Adrenal gland (tissue), 19 donors: Measurements from ENCODE around the gene TAF1B. TPM values are rescaled to one million over a fixed set of nuclear protein-coding genes. Genes with fewer than 3 reads are reported as not detected.
A peak's percentile ranks its signal among the peaks of the same experiment; 100 is the strongest.

Experiments
- DNase-seq, 7 donors: peaks; one replicate each; pipeline ENCODE4 v3.0.0-alpha.2; 2019 to 2020
- H3K27ac ChIP-seq, 5 donors: fragments of 200-600 bp; sonication (generic) in 4 of 5; 1 replicate in 3 of 5; 2 replicates in 2 of 5; pipeline versions ENCODE4 v1.5.1 to v1.8.0; 2016 to 2020; ENCODE audit warnings: mild to moderate bottlenecking in 1 of 5
- H3K27me3 ChIP-seq: fragments of 200-600 bp; 2 replicates; pipeline ENCODE4 v1.8.0; 2021
- H3K36me3 ChIP-seq, 2 donors: fragments of 200-600 bp; replicated peaks in 1 of 2; 1 replicate in 1 of 2; 2 replicates in 1 of 2; pipeline versions ENCODE4 v1.5.1 to v1.8.0; 2018 to 2022
- H3K4me1 ChIP-seq, 2 donors: fragments of 200-600 bp; replicated peaks in 1 of 2; 1 replicate in 1 of 2; 2 replicates in 1 of 2; pipeline versions ENCODE4 v1.5.1 to v1.8.0; 2018 to 2021
- H3K4me3 ChIP-seq, 4 donors: fragments of 200-600 bp; sonication (generic) in 3 of 4; one replicate each; pipeline ENCODE4 v1.5.1; 2016 to 2018
- H3K9me3 ChIP-seq, 3 donors: fragments of 200-600 bp; sonication (generic) in 1 of 3; replicated peaks in 1 of 3; 1 replicate in 2 of 3; 2 replicates in 1 of 3; pipeline versions ENCODE4 v1.5.1 to v1.8.0; 2016 to 2021
- POLR2A ChIP-seq, 2 donors: fragments of 450-650 bp; IDR thresholded peaks; one replicate each; pipeline ENCODE4 v1.6.1; 2017; ENCODE audit warnings: antibody characterized with exemption in 2 of 2, mild to moderate bottlenecking in 2 of 2, moderate library complexity in 1 of 2
- WGBS, 4 donors: extraction: QIAGEN DNeasy Blood & Tissue Kit in 2 of 4; methylation state at CpG; one replicate each; pipeline versions ENCODE4 v1.1.5 to v1.1.7; 2013 to 2017; 5-methylcytosine and 5-hydroxymethylcytosine counted together
- intact Hi-C, 2 donors: fragments of 100-400 bp; cut with DNase I; formaldehyde crosslinking; loops; one replicate each; pipeline versions ENCODE4 v1.14.1 to v1.15.0; 2022 to 2023
- long read RNA-seq, 10 donors: library from polyadenylated mRNA in 3 of 10; unstranded in 2 of 10; stranded (forward) in 1 of 10; transcript quantifications; one replicate each; pipeline ENCODE4 v2.0.0 and lab custom pipeline, GENCODE V29; 2021 to 2026
- polyA plus RNA-seq, 3 donors: library from polyadenylated mRNA; stranded (reverse); fragments of 200-250 nt in 2 of 3; fragments of 350-450 nt in 1 of 3; fragmentation: Illumina TruSeq in 1 of 3; extraction: RNeasy Lipid Tissue Mini Kit (QIAGEN cat#74804) in 1 of 3; gene quantifications; one replicate each; pipeline ENCODE4 v1.2.3, GENCODE V29; 2013 to 2014
- total RNA-seq, 9 donors: library from RNA; depleted of rRNA in 4 of 9; stranded (reverse); fragments of >200 nt in 4 of 9; fragments of 120-200 nt in 1 of 9; fragmentation: NEBNext Ultra II Directional in 1 of 9; extraction: Animal tissue kit (Norgen Biotek cat#: 25700) in 1 of 9; gene quantifications; one replicate each; pipeline versions ENCODE4 v1.1.0 to v1.2.4, GENCODE V29; 2013 to 2023
- TF ChIP-seq, protein P1 (sequence below), 6 experiments: fragments of 450-650 bp in 4 of 6; fragments of 200-600 bp in 2 of 6; sonication (generic) in 1 of 6; IDR thresholded peaks; 1 replicate in 5 of 6; 2 replicates in 1 of 6; pipeline versions ENCODE4 v1.5.1 to v1.8.0; 2016 to 2021; ENCODE audit warnings: antibody characterized with exemption in 6 of 6, mild to moderate bottlenecking in 2 of 6, moderate library complexity in 1 of 6
- donor health status: healthy with polysubstance abuse.
- donor health status: Bipolar disorder and iron deficiency.
- donor health status: DM: yes; HTN: yes; CAD: no.
- donor health status: DM: no; HTN: no; CAD: no.
- donor health status: DM: no; HTN: no; CAD: no.
- donor health status: DM: yes; HTN: yes; CAD: no.

The TAF1B gene
- total RNA-seq: 10 to 100 TPM in 8 of 9 donors, 1 to 10 TPM in 1; 9.2 to 21.6 (median 16.1) TPM
- 10 to 100 TPM in 1 of 3 donors, 1 to 10 TPM in 2; 3.1 to 15.6 (median 3.8) TPM for polyA plus RNA-seq
- long read RNA-seq, donor 1, partial matches to known transcripts: 0 of 2 reads
- long read RNA-seq, donor 1, other reads (novel, unspliced or antisense): 0 of 2 reads
- long read RNA-seq, donor 2, partial matches to known transcripts: 0 of 4 reads
- long read RNA-seq, donor 2, other reads (novel, unspliced or antisense): 0 of 4 reads
- long read RNA-seq, donor 3, partial matches to known transcripts: 0 of 3 reads
- long read RNA-seq, donor 3, other reads (novel, unspliced or antisense): 0 of 3 reads
- long read RNA-seq, donor 4, transcript TAF1B-201 (15 exons, 2,387 nt): major isoform, 8 of 15 reads
- long read RNA-seq, donor 4, partial matches to known transcripts: 5 of 15 reads
- long read RNA-seq, donor 4, other reads (novel, unspliced or antisense): 2 of 15 reads
- long read RNA-seq, donor 5, transcript TAF1B-201 (15 exons, 2,387 nt): major isoform, 7 of 11 reads
- long read RNA-seq, donor 5, partial matches to known transcripts: 3 of 11 reads
- long read RNA-seq, donor 5, other reads (novel, unspliced or antisense): 1 of 11 reads
- long read RNA-seq, donor 6, partial matches to known transcripts: 3 of 8 reads
- long read RNA-seq, donor 6, other reads (novel, unspliced or antisense): 1 of 8 reads
- long read RNA-seq, donor 7, partial matches to known transcripts: 0 of 1 reads
- long read RNA-seq, donor 7, other reads (novel, unspliced or antisense): 0 of 1 reads
- long read RNA-seq, donor 8, partial matches to known transcripts: 0 of 2 reads
- long read RNA-seq, donor 8, other reads (novel, unspliced or antisense): 0 of 2 reads
- long read RNA-seq, donor 9, partial matches to known transcripts: 0 of 1 reads
- long read RNA-seq, donor 9, other reads (novel, unspliced or antisense): 0 of 1 reads
- long read RNA-seq, donor 10, partial matches to known transcripts: 0 of 3 reads
- long read RNA-seq, donor 10, other reads (novel, unspliced or antisense): 0 of 3 reads

- Histone ChIP-seq H3K36me3 (peaks cover 0 to 10% of the 10 kb centered on the region in 2 donors), H3K4me1 (peaks cover 0 to 39% of the 10 kb centered on the region in 2 donors), H3K27me3 (no peaks in the 10 kb centered on the region), H3K27ac (peak within 1 kb of the TSS; percentile 63 to 90 (median 80)), H3K4me3 (peak within 1 kb of the TSS in 3 of 4 donors; percentile 74 to 97 (median 85)), H3K9me3 (no peaks in the 10 kb centered on the region)
- peak; percentile 71 to 80 for TF ChIP-seq POLR2A (IDR thresholded peaks at IDR 0.05)
- TF ChIP-seq, protein P1, sequence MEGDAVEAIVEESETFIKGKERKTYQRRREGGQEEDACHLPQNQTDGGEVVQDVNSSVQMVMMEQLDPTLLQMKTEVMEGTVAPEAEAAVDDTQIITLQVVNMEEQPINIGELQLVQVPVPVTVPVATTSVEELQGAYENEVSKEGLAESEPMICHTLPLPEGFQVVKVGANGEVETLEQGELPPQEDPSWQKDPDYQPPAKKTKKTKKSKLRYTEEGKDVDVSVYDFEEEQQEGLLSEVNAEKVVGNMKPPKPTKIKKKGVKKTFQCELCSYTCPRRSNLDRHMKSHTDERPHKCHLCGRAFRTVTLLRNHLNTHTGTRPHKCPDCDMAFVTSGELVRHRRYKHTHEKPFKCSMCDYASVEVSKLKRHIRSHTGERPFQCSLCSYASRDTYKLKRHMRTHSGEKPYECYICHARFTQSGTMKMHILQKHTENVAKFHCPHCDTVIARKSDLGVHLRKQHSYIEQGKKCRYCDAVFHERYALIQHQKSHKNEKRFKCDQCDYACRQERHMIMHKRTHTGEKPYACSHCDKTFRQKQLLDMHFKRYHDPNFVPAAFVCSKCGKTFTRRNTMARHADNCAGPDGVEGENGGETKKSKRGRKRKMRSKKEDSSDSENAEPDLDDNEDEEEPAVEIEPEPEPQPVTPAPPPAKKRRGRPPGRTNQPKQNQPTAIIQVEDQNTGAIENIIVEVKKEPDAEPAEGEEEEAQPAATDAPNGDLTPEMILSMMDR (IDR thresholded peaks at IDR 0.05): peak in 4 of 6 experiments; percentile 3 to 38 (median 18)
- DNase-seq: peak; percentile 79 to 90 (median 85)
- WGBS, 4 donors: 0% methylated on average over 15 to 70 of the region's 70 CpGs
- intact Hi-C loops: no loop called here
These were observed at the start of gene TAF1B for GRCh38 chr2:9843229-9844035. Gene TAF1B (plus strand): TSS chr2:9843474. CDS start chr2:9843542, 68 bp downstream.

DNA sequence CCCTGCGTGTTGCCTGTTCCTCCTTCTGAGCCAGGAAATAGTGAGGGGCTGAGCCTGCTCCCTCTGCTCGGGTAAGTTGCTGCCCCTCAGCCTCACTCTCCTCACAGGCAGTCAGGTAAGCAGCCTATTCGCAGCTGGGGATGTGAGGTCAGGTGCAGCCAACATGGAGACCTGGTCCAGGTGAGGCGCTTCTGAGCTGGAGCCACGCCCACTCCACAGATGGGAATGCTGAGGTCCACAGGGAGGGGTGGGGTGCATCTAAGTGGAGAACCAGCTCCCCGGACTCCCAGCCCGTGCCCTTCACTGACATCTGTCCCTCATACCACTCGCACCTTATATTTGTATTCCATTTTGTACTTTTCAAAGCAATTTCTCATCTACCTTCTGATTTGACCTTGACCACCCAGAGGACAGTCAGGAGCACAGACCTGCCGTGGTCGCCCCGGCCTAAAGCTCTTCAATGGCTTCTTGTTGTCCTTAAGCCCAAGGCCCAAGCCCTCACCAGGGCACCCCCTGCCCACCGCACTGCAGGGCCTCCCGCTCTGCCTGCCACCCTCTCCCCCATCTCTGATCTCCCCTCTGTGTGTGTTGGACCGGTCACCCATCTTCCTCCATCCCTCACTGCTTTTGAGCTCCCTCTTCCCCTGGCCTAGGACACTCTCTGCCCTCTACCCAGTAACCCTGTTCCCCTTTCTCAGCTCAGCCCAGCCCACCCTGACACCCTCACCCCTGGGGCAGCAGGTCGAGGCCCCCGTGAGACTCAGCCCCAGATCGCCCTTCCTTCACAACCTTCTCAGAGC is 49.2 kb upstream of the TAF1B start:
- no peak overlapping the region for H3K4me3 ChIP-seq
- DNase-seq: peak in 1 of 7 donors; percentile 45
- H3K27ac ChIP-seq: no peak overlapping the region
- H3K36me3 ChIP-seq: no peaks in the 10 kb centered on the region
- intact Hi-C loops: no loop called here
- 83 to 95% (median 87%) methylated on average over 14 to 17 of the region's 17 CpGs for WGBS, 4 donors
- H3K9me3 ChIP-seq: no peaks in the 10 kb centered on the region
- no peaks in the 10 kb centered on the region for H3K27me3 ChIP-seq
- H3K4me1 ChIP-seq: no peaks in the 10 kb centered on the region
- TF ChIP-seq, protein P1 (IDR thresholded peaks at IDR 0.05): no peak
- no peak for TF ChIP-seq POLR2A (IDR thresholded peaks at IDR 0.05)

DNA sequence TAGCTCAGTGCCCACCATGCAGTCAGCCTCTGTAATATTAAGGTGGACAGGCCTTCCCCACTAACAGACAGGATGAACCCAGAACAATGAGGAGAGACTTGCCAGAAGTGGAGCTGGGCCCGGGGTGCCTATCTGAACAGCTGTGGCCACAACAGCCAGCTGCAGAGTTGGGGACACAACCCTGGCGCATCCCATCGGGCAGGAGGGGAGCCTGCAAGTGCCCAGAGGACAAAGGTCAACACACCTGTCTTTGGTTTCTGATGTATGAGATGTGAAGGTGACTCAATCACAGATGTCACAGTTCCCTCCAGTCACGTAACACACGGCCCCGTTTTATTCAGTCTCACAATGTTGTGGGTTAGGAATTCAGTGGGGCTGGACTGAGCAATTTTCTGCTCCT is 48.2 kb upstream of the TAF1B start:
- no peak for TF ChIP-seq POLR2A (IDR thresholded peaks at IDR 0.05)
- TF ChIP-seq, protein P1 (IDR thresholded peaks at IDR 0.05): no peak
- H3K4me3 ChIP-seq: no peak overlapping the region
- DNase-seq: peak in 1 of 7 donors; percentile 35
- no peaks in the 10 kb centered on the region for H3K27me3 ChIP-seq
- no peaks in the 10 kb centered on the region for H3K9me3 ChIP-seq
- H3K27ac ChIP-seq: no peak overlapping the region
- 53 to 83% (median 68%) methylated on average over 5 to 6 of the region's 6 CpGs for WGBS, 4 donors
- intact Hi-C loops: loop anchor here in 1 of 2 donors (5.0 kb wide), 1 partner anchor 642 kb away; no protein-coding TSS in a partner anchor
- no peaks in the 10 kb centered on the region for H3K4me1 ChIP-seq
- no peaks in the 10 kb centered on the region for H3K36me3 ChIP-seq
